ENCODE results near the gene ALK. TPM values are rescaled to one million over a fixed set of nuclear protein-coding genes. Genes with fewer than 3 reads are reported as not detected.

The ALK gene
- total RNA-seq, 1 experiment from 2014 or later: 0.87 TPM

DNA sequence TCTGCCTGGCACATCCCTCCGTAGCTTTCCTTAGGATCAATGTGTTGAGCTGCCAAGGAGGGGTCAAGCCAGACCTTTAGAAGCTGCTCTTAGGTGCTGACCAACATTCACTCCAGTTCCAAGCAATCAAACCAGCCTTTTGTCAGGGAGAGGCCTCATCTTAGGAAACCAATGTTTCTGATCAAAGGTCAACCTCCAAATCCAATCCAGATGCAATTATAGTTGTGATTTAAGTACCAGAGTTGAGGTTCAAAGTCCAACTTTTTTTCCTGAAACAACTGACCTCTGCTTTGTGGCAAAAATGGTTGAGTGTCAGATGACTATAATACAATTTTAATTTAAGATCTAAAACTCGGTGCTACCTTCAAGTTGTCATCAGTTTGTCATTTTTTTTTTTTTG lies 303.4 kb downstream of the ALK start:
- H3K4me3 ChIP-seq (ENCODE audit: low read length): no peak overlapping the region
- CTCF ChIA-PET: no interaction called here
- no peaks in the 10 kb centered on the region for H3K9me3 ChIP-seq (ENCODE audit: low read length)
- no peaks in the 10 kb centered on the region for H3F3A ChIP-seq (ENCODE audit: low read length, unreplicated experiment)
- H3K4me2 ChIP-seq (ENCODE audit: low read length): no peak overlapping the region
- POLR2A ChIA-PET (ENCODE audit: unreplicated experiment): no interaction called here
- no peak for DNase-seq
- BruUV-seq (replicated peaks): no TSS peak
- no peak overlapping the region for H3K27ac ChIP-seq (ENCODE audit: low read length)
- TF ChIP-seq CTCF (conservative IDR thresholded peaks at IDR 0.05; ENCODE audit: low read depth, low read length): no peak
- no peak for TF ChIP-seq EZH2phosphoT487 (IDR thresholded peaks at IDR 0.05; ENCODE audit: borderline replicate concordance, low read length)
- TF ChIP-seq EZH2 (IDR thresholded peaks at IDR 0.05; ENCODE audit: low read length, unreplicated experiment): no peak
- H3K79me2 ChIP-seq (ENCODE audit: low read length): no peaks in the 10 kb centered on the region
- no peak overlapping the region for H2AFZ ChIP-seq (ENCODE audit: low read length)
- no peaks in the 10 kb centered on the region for H3K9me2 ChIP-seq (replicated peaks; ENCODE audit: low read length)
- H4K20me1 ChIP-seq (ENCODE audit: low read length): no peaks in the 10 kb centered on the region
- no peak overlapping the region for H3K9ac ChIP-seq (ENCODE audit: low read length)
- H3K36me3 ChIP-seq (ENCODE audit: low read depth, low read length): no peaks in the 10 kb centered on the region
- peaks cover 9% of the 10 kb centered on the region for H3K4me1 ChIP-seq (ENCODE audit: insufficient read depth, low read length)
- intact Hi-C loops (cut with micrococcal nuclease): no loop called here
- no peak for ATAC-seq
- H3K27me3 ChIP-seq (ENCODE audit: low read length): no peaks in the 10 kb centered on the region

DNA sequence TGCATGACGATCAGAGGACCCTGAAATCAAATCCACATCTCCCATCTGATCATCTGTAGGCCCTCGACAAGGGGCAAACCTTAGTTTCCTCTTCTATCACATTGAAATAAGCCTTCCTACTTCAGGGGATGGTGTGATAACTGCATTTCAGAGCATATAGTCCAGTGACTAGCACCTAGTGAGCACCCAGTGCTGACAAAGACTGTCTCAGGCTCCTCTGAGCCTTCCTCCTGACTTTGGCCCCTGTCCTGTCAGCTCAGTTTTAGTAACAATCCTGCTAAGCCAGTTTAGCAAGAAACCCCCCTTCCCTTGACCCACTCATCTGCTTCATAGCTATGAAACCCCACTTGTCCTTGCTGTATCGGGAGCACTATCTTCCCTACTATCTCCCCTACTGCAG lies 304.0 kb downstream of the ALK start:
- ATAC-seq: no peak
- H3K79me2 ChIP-seq (ENCODE audit: low read length): no peaks in the 10 kb centered on the region
- no peaks in the 10 kb centered on the region for H3K9me2 ChIP-seq (replicated peaks; ENCODE audit: low read length)
- peaks cover 14% of the 10 kb centered on the region for H3K4me1 ChIP-seq (ENCODE audit: insufficient read depth, low read length)
- no peak overlapping the region for H3K4me2 ChIP-seq (ENCODE audit: low read length)
- H2AFZ ChIP-seq (ENCODE audit: low read length): no peak overlapping the region
- no peaks in the 10 kb centered on the region for H3K9me3 ChIP-seq (ENCODE audit: low read length)
- intact Hi-C loops (cut with micrococcal nuclease): no loop called here
- no peaks in the 10 kb centered on the region for H4K20me1 ChIP-seq (ENCODE audit: low read length)
- ChIA-PET CTCF (no interaction called here), POLR2A (ENCODE audit: unreplicated experiment) (no interaction called here)
- H3F3A ChIP-seq (ENCODE audit: low read length, unreplicated experiment): no peaks in the 10 kb centered on the region
- H3K27me3 ChIP-seq (ENCODE audit: low read length): no peaks in the 10 kb centered on the region
- no peak overlapping the region for H3K4me3 ChIP-seq (ENCODE audit: low read length)
- no peaks in the 10 kb centered on the region for H3K36me3 ChIP-seq (ENCODE audit: low read depth, low read length)
- TF ChIP-seq CTCF (conservative IDR thresholded peaks at IDR 0.05; ENCODE audit: low read depth, low read length) (no peak), EZH2phosphoT487 (IDR thresholded peaks at IDR 0.05; ENCODE audit: borderline replicate concordance, low read length) (no peak), EZH2 (IDR thresholded peaks at IDR 0.05; ENCODE audit: low read length, unreplicated experiment) (no peak)
- DNase-seq: no peak
- H3K9ac ChIP-seq (ENCODE audit: low read length): no peak overlapping the region
- H3K27ac ChIP-seq (ENCODE audit: low read length): no peak overlapping the region
- no TSS peak for BruUV-seq (replicated peaks)

DNA sequence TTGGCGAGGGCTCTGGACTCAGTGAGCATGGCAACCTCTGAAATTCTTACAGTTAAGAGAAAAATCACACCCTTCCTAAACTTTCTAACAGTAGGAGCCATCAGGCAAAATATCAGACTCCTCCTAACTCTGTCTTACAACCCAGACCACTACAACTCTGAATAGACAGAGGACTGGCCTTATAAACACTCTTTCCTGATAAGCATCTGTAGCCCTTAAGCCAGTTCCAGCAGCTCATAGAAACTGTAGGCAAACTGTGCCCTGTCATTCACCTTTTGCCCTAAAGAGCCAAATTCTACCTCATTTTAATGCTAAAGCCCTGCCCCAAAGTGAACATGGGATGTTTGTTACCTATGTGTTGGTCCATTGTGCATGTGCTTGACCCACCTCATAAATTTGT lies 304.8 kb downstream of the ALK start:
- no peaks in the 10 kb centered on the region for H3K79me2 ChIP-seq (ENCODE audit: low read length)
- H4K20me1 ChIP-seq (ENCODE audit: low read length): no peaks in the 10 kb centered on the region
- BruUV-seq (replicated peaks): no TSS peak
- H3K4me1 ChIP-seq (ENCODE audit: insufficient read depth, low read length): peaks cover 21% of the 10 kb centered on the region
- H3K4me2 ChIP-seq (ENCODE audit: low read length): no peak overlapping the region
- CTCF ChIA-PET: no interaction called here
- POLR2A ChIA-PET (ENCODE audit: unreplicated experiment): no interaction called here
- H2AFZ ChIP-seq (ENCODE audit: low read length): no peak overlapping the region
- ATAC-seq: no peak
- no peaks in the 10 kb centered on the region for H3K9me3 ChIP-seq (ENCODE audit: low read length)
- no peaks in the 10 kb centered on the region for H3K27me3 ChIP-seq (ENCODE audit: low read length)
- H3K9me2 ChIP-seq (replicated peaks; ENCODE audit: low read length): no peaks in the 10 kb centered on the region
- no peak overlapping the region for H3K27ac ChIP-seq (ENCODE audit: low read length)
- no peaks in the 10 kb centered on the region for H3F3A ChIP-seq (ENCODE audit: low read length, unreplicated experiment)
- no peak for DNase-seq
- no peak overlapping the region for H3K4me3 ChIP-seq (ENCODE audit: low read length)
- intact Hi-C loops (cut with micrococcal nuclease): no loop called here
- no peaks in the 10 kb centered on the region for H3K36me3 ChIP-seq (ENCODE audit: low read depth, low read length)
- TF ChIP-seq EZH2phosphoT487 (IDR thresholded peaks at IDR 0.05; ENCODE audit: borderline replicate concordance, low read length): no peak
- no peak for TF ChIP-seq CTCF (conservative IDR thresholded peaks at IDR 0.05; ENCODE audit: low read depth, low read length)
- TF ChIP-seq EZH2 (IDR thresholded peaks at IDR 0.05; ENCODE audit: low read length, unreplicated experiment): no peak
- no peak overlapping the region for H3K9ac ChIP-seq (ENCODE audit: low read length)
